IPS DF 19.7 (cell line): ENCODE data around the gene PTPRT.

Experiments
- DNase-seq: peaks from one replicate; pipeline ENCODE4 v3.0.0-alpha.2; 2013; ENCODE audit warnings: low read depth, low spot score

PTPRT gene

GRCh38 chr20:42978184-42978974 is 211.3 kb downstream of the PTPRT start:
- DNase-seq = no peak

- DNase-seq = no peak
Observed at GRCh38 chr20:42975974-42976373, 213.7 kb downstream of the PTPRT start.

GRCh38 chr20:42974347-42974746 is 215.4 kb downstream of the PTPRT start:
- no peak for DNase-seq

GRCh38 chr20:42972591-42972990 is 217.1 kb downstream of the PTPRT start:
- DNase-seq = no peak

- no peak for DNase-seq
Observed at GRCh38 chr20:42968746-42969145, 221.0 kb downstream of the PTPRT start.

GRCh38 chr20:42963796-42964195 is 225.9 kb downstream of the PTPRT start:
- no peak for DNase-seq

- DNase-seq = no peak
Observed at GRCh38 chr20:42961771-42962170, 227.9 kb downstream of the PTPRT start.

- DNase-seq = no peak
Observed at GRCh38 chr20:42959996-42960395, 229.7 kb downstream of the PTPRT start.

- DNase-seq = no peak
Observed at GRCh38 chr20:42958367-42959069, 231.2 kb downstream of the PTPRT start.

- no peak for DNase-seq
Observed at GRCh38 chr20:42957704-42958095, 232.0 kb downstream of the PTPRT start.

GRCh38 chr20:42957018-42957703 is 232.5 kb downstream of the PTPRT start:
- DNase-seq = no peak

- no peak for DNase-seq
Observed at GRCh38 chr20:42955713-42956112, 234.0 kb downstream of the PTPRT start.

GRCh38 chr20:42954951-42955350 is 234.8 kb downstream of the PTPRT start:
- no peak for DNase-seq

GRCh38 chr20:42949950-42950349 is 239.8 kb downstream of the PTPRT start:
- DNase-seq = no peak

GRCh38 chr20:42945234-42945994 is 244.3 kb downstream of the PTPRT start:
- DNase-seq = no peak

- DNase-seq = no peak
Observed at GRCh38 chr20:42941629-42942028, 248.1 kb downstream of the PTPRT start.

- no peak for DNase-seq
Observed at GRCh38 chr20:42938441-42939205, 251.1 kb downstream of the PTPRT start.

GRCh38 chr20:42936482-42936881 is 253.2 kb downstream of the PTPRT start:
- DNase-seq = no peak

- DNase-seq = no peak
Observed at GRCh38 chr20:42924215-42924614, 265.5 kb downstream of the PTPRT start.

- no peak for DNase-seq
Observed at GRCh38 chr20:42923348-42923918, 266.3 kb downstream of the PTPRT start.

- DNase-seq = no peak
Observed at GRCh38 chr20:42920776-42921175, 268.9 kb downstream of the PTPRT start.
